Brain microvascular endothelial cell (primary cell): ENCODE data around the gene HIVEP3.

ENCODE experiments used
- DNase-seq: peaks from one replicate; pipeline ENCODE4 v3.0.0-alpha.2; 2020
- H3K27ac ChIP-seq: fragments of 250-450 bp; sonication (Bioruptor Pico); 2 replicates; pipeline ENCODE4 v1.5.1; 2020; ENCODE audit warnings: mild to moderate bottlenecking, moderate library complexity
- H3K27me3 ChIP-seq: fragments of 250-450 bp; sonication (Bioruptor Pico); replicated peaks from 2 replicates; pipeline ENCODE4 v1.5.1; 2020; ENCODE audit warnings: mild to moderate bottlenecking
- H3K36me3 ChIP-seq: fragments of 250-450 bp; sonication (Bioruptor Pico); replicated peaks from 2 replicates; pipeline ENCODE4 v1.5.1; 2020; ENCODE audit warnings: mild to moderate bottlenecking
- H3K4me3 ChIP-seq: 2 replicates; pipeline ENCODE4 v1.5.1; 2011; ENCODE audit warnings: low read depth, mild to moderate bottlenecking, control low read depth, low read length, moderate library complexity
- CTCF ChIP-seq: IDR thresholded peaks from 2 replicates; pipeline ENCODE4 v1.5.1; 2011; ENCODE audit warnings: low read depth, mild to moderate bottlenecking, moderate library complexity, low read length, control low read depth, inconsistent platforms; ENCODE audit errors: missing control alignments
- in situ Hi-C: cut with HindIII; loops from 2 replicates; pipeline ENCODE4 v1.10.0; 2017; ENCODE audit warnings: low sequenced_read_pairs, low pct_ligation_motif_present

The HIVEP3 gene

GRCh38 chr1:41662061-41662764 is 256.5 kb downstream of the HIVEP3 start:
- peak; percentile 55 for DNase-seq
- no peak for TF ChIP-seq CTCF
- H3K27ac ChIP-seq = peak overlapping the region; percentile 76
- H3K4me3 ChIP-seq = peak overlapping the region; percentile 81
- in situ Hi-C loops = no loop called here
- no peaks in the 10 kb centered on the region for H3K36me3 ChIP-seq
- H3K27me3 ChIP-seq = no peaks in the 10 kb centered on the region

GRCh38 chr1:41661428-41662060 is 257.2 kb downstream of the HIVEP3 start:
- DNase-seq = no peak
- Histone ChIP-seq H3K4me3 (peak overlapping the region; percentile 81), H3K27me3 (no peaks in the 10 kb centered on the region), H3K36me3 (no peaks in the 10 kb centered on the region), H3K27ac (no peak overlapping the region)
- in situ Hi-C loops = no loop called here
- no peak for TF ChIP-seq CTCF

- in situ Hi-C loops = no loop called here
- no peaks in the 10 kb centered on the region for H3K36me3 ChIP-seq
- H3K27me3 ChIP-seq = no peaks in the 10 kb centered on the region
- peak overlapping the region; percentile 81 for H3K4me3 ChIP-seq
- H3K27ac ChIP-seq = no peak overlapping the region
- TF ChIP-seq CTCF = no peak
- DNase-seq = no peak
Observed at GRCh38 chr1:41660570-41661427, 257.9 kb downstream of the HIVEP3 start.

GRCh38 chr1:41659903-41660302 is 258.8 kb downstream of the HIVEP3 start:
- no peak overlapping the region for H3K27ac ChIP-seq
- in situ Hi-C loops = no loop called here
- no peak for TF ChIP-seq CTCF
- no peaks in the 10 kb centered on the region for H3K27me3 ChIP-seq
- no peaks in the 10 kb centered on the region for H3K36me3 ChIP-seq
- DNase-seq = no peak
- H3K4me3 ChIP-seq = no peak overlapping the region

GRCh38 chr1:41659159-41659495 is 259.6 kb downstream of the HIVEP3 start:
- TF ChIP-seq CTCF = no peak
- in situ Hi-C loops = no loop called here
- no peaks in the 10 kb centered on the region for H3K27me3 ChIP-seq
- no peak overlapping the region for H3K27ac ChIP-seq
- no peak overlapping the region for H3K4me3 ChIP-seq
- DNase-seq = no peak
- no peaks in the 10 kb centered on the region for H3K36me3 ChIP-seq
